HG03066 (cell line): ENCODE results near the gene TSPAN18.

ENCODE experiments used
- ATAC-seq: cut with Tn5 transposase; IDR thresholded peaks from one replicate; pipeline ENCODE4 v1.9.1; 2021; ENCODE audit warnings: low read depth; ENCODE audit not compliant: unreplicated experiment

TSPAN18 gene

DNA sequence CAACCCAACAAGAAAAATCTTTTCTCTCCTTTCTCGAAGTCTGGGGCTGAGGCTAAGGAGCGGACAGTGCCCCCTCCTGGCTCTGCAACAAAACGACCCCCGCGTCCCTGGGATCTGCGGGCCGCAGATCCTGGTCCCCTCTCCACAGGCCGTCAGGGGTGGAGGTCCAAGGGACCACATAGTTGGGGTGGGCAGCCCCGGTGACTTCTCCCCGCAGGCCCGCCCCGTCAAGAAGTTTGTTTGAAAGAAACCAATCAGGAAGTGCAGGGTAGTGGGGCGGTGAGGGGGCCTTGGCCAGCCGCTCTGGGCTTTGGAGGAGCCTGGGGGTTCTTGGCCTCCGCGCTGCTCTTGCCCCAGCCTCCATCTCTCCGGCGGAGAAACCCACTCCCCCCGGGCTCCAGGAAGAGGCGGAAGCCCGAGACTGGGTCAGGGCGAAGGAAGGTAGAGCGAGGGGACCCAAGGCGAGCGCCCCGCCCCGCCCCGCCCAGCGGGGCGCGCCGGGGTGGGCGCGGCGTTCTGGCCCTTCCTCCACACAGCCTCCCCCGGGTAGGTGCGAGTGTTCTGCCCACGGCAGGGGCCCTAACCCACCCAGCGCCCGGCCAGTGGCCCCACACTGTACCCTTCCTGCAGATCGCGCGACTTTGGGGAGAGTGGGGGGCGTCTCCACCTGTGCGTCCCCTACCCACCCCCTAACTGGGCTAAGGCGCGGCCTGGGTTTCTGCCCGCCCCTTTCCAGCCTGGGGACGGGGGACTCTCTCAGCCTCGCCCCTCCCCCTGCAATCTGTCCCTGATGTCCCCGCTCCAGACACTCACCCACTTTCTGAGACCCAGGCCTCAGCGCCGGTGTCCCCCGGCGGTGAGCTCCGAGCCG lies 222.6 kb downstream of the TSPAN18 start:
- ATAC-seq = no peak

DNA sequence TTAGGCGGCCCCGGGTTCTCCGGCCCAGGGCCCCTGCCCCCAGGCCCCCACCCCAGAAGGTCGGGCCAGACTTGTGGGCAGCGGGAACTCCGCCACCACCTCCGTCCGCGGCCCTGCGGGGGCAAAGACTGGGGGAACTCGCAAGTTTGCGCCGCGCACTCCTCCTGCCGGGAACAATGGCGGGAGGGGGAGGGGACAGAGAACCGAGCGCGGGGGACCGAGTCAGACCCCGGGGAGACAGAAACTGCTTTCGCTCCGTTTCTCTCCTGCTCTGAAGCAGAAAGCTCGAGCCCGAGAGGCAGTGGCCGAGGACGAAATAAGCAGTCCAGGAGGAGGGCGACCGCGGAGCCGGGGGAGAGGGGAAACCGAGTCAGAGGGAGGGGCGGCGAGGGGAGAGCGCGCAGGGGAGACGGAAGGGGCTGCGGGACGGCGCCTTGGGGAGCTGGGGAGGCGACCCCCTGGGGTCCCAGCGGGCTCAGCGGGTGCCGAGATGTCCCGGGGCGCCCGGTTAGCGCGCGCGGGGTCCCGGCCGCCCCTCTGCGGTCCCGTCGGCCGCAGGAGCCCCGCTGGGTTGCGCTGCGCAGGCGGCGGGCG lies 223.4 kb downstream of the TSPAN18 start:
- no peak for ATAC-seq

DNA sequence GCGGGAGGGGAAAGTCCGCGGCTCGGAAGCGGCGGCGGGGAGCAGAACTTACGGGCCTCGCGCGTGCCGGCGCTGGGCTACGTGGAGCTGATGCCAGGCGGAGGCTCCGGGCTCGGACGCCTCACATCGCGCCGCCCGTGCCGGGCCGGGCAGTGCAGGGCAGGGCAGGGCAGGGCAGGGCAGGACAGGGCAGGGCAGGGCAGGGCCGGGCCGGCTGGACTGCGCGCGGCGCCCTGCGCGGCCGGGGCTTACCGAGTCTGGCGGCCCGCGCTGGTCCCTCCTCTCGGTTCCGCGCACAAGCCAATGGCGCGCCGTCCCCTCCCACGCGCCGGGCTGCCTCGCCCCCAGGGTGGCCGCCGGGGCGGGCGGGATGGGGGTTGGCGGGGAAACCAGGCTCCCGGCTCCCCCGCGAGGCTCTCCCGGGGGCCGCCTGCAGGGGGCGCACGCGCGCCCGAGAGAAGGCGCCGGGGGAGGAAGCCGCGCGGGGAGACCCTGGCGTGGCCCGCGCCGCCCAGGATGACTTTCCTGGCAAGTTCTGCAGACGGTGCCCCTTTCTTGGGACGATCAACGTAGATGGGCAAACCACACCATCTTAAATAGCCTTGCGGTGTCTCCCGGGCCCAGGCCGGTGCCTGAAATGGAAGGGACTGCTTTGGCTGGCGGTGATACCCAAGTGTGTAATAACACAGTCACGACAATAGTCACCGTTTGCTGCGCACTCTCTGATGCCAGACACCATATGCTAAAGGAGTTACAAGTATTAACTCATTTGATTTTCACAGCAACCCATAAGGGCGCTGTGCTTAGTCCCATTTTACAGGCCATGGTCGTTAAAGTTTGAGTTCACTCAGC lies 224.1 kb downstream of the TSPAN18 start, which contains the start of gene TP53I11:
TP53I11 (minus strand) TSS at position 259 of the 852 bp plus-strand sequence. CDS start 12,548 bp downstream, outside the sequence.
- ATAC-seq = no peak

DNA sequence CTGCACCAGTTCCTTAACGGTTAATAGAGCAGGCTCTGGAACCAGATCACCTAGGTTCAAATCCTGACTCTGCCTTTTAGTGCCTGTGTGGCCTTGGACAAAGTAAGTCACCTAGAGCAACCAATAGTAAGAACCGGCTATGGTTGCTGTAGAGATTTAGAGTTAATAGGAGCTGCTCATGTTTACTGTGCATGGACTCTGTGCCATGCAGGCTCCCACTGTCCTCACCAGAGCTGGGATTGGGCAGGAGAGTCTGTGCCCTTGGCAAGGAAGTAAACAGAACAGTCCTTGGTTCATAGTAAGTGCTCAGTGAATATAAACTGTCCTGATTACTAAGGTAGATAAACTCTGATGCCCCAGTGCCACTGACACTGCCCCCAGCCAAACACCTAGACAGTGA lies 225.3 kb downstream of the TSPAN18 start:
- ATAC-seq = no peak

DNA sequence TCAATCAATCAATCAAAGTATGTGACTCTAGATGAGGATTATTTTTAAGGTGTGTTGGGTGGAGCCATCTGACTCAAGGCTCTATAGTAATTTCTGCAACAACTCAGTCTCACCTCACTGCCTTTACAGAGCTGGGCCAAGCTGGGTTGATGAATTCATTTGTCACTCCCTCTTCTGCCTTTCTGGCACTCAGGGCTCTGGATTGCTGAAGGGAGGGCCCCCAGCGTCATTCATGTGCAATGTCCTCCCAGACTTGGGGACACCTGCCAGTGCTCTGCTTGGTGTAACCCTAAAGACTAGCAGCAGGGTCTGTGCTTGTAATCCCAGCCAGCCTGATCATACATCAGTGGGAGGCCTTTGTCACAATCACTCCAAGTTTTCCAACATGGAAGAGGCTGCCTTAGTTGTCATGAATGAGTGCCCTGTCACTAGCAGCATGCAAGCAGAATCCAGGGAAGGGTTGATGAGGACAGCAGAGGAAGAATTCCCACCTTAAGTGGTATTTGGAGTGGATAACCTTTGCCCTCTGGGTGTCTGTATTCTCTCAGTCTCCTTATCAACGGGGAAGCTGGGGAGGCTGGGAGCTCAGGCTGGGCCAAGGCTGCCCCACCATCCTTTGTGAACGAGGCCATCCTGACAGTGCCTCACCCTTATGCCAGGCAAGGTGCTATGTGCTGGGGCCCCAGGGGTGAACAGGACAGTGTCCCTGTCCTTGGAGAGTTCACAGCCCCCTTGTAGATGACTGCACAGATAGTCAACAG lies 225.9 kb downstream of the TSPAN18 start:
- ATAC-seq = no peak

DNA sequence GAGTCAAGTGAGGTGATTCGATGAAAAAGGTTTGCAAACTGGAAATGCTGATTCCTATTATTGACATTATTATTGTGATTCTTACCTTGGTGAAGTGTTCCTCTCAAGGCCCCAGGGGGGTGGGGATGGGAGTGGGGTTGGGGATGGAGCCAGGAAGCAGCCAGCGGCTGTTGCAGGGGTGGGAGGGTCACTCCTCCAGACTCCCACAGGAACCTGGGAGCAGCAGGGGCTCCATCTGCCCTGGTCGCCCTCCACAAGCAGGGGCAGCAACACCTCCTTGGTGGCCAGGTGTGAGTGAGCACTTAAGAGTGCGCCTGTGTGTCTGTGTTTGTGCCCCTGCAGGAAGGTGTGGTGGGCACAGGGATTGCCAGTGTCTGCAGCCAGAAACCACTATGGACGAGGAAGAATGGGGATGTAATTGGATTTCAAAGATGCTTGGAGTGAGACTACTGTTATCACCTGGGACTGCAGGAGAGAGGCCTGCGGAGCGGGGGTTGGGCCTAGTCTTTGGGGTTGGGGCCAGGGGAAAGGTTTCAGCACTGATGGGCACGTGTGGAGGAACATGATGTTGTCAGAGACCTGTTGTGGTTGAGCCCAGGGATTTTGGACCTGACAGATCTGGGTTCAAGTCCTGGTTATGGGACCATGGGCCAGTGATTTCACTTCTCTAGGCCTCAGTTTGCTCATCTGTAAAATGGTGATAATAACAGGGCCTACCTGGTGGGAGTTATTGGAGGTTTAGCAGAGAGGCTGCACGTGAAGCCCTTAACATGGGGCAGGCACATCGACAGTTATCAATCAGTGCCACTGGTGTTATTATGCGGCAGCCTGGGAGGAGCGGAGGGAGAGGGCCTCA lies 227.5 kb downstream of the TSPAN18 start:
- no peak for ATAC-seq

DNA sequence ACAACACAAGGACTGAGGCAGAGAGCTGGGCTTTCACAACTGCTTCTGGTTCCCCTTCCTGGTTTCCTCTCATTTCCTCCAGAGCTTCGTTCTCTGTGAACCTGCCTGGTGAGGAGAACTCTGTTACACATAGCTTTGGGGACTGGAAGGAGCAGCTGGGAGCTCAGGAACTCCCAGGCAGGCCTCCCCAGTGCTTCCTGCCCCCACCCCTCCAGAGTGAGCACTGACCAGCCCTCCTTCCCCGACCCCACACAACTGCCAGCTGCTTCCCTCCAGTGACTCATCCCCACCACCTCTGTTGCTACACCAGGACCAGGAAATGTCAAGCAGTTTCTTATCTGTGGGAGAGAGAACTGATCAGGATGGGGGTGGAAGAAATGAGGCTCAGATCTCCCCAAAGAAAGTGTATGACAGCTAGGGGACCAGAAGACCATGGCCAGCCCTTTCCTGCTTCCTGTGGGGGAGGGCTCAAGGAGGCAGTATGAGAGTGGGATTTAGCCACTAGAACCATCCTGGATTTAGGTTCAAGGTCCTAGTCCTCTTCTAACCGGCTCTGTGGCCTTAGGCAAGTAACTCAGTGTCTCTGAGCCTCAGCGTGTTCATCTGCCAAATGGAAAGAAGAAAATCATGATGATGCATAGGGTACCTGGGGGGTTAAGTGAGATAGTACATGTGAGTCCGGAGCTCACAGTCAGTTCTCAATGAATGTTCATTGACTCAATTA lies 228.4 kb downstream of the TSPAN18 start:
- no peak for ATAC-seq

DNA sequence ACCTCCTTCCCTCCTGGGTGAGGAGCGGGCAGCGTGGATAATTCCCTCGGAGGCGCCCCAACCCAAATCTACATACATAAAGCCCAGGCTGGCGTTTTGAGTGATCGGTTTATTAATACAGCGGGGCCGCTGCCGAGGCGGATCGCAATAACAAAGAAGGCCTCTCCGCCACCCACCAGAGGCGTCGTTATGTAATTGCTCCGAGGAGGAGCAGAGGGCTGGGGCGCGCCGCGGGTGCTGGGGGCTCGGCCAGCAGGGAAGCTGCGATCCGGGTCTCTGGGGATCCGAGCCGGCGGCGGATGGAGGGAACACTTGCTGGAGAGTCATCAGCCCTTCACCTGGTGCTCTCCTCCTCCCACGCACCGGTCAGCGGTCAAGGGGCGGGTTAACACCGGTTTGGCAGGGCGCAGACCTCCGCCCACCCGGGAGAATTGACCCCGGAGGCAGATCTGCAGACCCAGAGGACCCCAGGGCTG lies 230.3 kb downstream of the TSPAN18 start:
- ATAC-seq = no peak

DNA sequence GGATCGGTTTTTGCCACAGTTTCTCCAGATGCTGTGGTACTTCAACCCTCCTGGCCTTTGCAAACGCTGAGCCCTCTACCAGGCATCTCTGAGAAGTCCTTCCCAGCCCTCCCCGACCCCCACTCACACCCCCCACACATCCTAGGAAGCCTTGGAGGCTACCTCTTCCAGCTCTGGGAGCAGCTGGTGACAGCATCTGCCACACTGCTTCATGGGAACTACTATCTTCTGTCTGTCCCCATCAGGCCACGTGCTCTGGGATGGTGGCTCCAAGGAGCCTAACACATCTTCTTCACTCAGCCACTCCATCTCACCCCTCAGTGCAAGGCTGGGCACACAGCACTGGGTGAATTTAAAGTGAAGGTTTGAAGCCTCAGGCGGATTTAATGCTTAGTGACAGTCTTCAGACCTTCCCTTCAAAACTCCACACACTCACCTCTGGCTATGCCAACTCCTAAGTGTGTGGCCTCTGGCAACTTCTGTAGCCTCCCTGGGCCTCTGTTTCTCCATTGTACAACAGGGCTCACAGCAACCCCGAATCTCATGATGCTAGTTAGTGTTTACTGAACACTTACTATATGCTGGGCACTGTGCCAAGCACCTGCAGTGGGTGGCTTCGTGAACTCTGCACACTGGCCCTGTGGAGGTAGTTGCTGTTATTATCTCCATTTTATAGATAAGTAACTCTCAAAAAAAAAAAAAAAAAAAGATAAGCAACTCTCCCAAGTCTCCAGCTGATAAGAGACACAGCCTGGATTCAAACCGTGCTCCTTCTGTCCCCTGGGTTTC lies 231.2 kb downstream of the TSPAN18 start:
- no peak for ATAC-seq

DNA sequence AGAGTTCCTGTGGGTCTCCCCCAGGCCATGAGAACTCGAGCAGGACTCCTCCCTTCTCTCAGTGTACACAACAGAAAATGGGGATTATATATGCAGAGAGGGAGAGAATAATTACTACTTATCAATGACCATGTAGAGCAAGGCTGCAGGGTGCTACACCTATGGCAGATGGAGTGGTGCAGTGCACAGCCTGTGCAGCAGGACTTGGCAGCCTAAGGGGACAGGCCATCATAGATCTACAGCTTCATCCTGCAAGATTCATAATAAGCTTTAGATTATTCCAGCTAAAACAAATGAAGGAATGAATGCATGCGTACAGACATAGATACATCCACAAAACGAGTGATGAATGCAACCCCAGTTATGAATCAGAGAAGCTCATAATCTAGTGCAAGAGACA lies 232.3 kb downstream of the TSPAN18 start:
- ATAC-seq = no peak

DNA sequence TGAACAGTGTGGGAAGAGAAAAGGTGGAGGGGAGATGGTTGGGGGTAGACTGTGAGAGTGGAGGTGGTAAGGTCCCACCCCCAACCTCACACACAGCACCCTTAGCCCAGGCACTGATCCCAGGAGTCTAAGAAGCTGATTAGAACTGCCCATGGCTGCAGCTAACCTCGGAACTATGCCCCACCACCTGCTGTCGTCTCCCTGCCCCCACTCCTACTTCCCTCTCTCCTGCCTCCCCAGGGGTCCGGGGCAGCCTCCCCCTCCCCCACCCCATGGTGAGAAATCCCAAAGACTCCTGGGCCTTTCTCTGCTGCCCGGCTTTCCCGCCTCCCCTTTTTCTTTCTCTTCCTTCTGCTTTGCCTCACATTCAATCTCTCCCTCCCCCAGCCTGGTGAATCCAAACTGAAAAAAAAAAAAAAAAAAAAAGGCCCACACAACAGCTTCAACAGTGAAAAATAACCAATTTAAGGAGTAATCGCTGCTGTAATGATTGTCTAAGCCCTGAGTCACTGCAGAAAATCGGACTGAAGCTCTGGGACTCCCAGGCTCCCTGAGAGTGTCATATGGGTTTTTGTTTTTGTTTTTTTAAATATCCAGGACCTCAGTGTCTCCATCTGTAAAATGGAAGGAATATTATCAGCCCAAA lies 233.6 kb downstream of the TSPAN18 start:
- ATAC-seq = no peak

DNA sequence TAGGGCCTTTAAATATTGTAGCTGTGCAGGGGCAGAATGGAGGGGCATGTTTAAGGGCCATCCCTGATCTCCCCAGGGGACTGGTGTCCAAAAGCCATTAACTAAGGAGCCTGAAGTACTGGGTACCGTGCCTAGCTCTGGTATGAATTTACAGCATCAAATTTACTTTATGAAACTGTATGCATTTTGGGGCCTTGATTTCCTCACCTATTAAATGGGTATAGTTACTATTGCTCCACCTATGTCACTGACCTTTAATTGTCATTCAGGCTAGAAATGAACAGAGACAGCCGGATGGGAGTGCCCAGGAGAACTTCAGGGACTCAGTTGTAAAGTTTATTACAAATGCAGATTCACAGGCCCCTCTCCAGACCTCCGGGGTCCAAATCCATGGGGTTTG lies 235.7 kb downstream of the TSPAN18 start:
- no peak for ATAC-seq

DNA sequence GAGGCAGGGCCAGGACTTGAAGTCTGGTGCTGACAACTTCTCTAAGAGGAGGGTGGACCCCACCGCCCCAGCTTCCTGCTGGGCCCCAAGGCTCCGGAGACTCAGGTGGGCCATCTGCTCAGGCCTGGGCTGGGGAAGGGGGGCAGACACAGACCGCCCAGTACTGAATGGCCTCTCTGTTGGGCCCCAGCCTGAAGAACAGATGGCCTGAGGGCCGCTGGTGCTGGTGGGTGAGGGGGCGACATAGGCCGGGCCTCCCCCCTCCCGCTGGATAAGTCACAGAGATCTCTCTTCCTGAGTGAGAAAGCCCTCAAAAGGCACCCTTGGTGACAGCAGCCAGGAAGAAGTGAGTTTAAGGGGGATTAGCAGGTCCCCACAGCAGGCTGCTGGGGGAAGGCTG lies 236.4 kb downstream of the TSPAN18 start:
- no peak for ATAC-seq

DNA sequence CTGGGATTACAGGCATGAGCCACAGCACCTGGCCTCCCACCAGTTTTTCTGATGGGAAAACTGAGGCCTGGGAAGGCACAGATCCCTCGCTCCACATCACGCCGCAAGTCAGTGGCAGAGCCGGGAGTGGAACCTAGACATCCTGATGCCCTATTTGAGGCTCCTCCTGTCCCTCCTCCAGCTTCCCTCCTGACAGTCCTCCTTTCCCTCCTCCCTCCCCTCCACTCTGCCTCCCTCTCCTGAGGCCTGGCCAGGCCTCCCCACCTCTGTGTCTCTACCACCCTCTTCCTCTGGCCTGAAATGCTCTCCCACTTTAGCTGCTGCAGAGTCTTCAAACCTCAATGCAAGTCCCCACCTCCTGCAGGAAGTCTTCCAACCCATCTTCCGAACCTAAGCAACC lies 237.2 kb downstream of the TSPAN18 start:
- ATAC-seq = no peak

DNA sequence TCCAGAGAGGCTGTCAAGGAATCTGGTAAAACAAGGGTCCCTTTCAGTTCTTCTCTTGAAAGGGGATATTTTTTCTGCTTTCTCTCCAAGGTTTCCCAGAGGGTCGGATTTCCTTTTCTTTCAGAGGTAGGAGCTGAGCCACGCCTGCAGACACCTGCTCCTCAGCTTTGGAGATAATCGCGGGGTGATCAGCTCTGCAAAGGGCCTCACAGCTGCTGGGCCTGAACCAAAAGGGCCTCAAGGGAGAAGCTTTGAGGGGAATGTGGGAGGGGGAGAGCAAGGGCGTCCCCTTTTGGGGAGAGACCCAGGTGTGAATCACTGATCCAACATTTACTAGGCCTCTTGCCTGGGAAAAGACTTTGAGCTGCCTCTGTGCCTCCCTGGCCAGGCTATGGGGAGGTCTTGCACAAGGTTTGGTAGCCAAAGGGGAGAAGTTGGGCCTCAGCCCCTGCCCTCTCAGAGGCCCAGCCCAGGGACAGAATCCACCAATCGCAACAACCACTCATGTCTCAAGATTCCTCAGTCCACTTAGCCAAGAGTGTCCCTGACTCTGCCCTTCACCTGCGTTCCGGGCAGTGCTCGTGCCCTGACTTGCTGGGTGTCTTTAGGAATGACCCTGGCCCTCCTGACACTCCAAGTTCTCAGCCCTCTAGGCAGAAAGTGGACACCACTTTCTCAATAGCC lies 237.9 kb downstream of the TSPAN18 start:
- ATAC-seq = no peak

DNA sequence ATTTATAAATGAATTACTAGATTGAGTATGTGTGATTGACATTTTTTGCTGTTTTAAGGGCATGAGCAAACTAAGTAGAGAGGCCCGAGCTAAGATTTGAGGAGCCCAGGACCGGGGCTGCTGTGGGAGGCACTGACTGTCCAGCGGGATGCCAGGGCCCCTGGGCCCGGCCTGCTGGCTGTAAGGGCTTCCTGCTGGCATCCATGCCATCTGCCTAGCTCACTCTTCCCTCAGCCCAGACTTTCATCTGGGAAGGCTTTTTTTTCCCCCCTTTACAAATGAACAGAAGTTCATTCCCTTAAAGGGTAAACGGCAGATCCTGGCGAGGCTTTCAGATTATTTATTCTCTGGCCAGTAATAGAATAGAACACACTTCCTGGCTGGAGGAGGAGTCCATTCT lies 239.9 kb downstream of the TSPAN18 start:
- ATAC-seq = no peak

DNA sequence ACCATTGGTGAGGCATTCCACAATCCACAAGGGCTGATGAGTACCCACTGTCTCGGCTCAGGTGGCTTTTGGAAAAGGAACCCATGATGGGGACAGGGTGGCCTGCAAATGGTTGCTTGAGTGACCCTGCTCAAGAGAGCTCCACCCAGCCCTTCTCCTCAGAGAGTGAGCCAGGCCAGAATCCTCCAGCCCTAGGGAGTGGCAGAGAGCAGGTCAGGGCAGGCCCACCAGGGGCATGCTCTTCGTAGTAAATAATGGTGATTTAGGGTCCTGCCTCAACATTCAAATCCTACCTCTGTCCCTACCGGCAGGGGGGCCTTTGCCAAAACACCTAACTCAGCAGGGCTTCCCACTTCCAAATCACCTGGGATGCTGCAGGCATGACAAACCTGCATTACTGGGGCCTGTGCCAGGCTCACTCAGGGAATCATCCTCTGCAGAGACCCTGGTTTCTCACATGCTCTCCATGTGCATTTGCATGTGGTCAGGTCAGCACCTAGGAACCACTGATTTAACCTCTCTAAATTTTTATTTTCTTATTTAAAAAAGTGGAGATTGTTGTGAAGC lies 241.3 kb downstream of the TSPAN18 start:
- ATAC-seq = no peak
